GM12891 (cell line): ENCODE measurements around the gene SLC16A8.

ENCODE experiments used
- DNase-seq: peaks from one replicate; pipeline ENCODE4 v3.0.0; 2011; ENCODE audit warnings: low spot score; ENCODE audit not compliant: insufficient read length
- FAIRE-seq: peaks from 2 replicates; lab custom pipeline; 2011; peaks lifted over from hg19 to GRCh38; lab: Jason Lieb, UNC
- PAX5 ChIP-seq: IDR thresholded peaks from 2 replicates; pipeline ENCODE4 v1.6.1; 2011; ENCODE audit warnings: low read length, moderate library complexity, mild to moderate bottlenecking; ENCODE audit not compliant: insufficient read depth, severe bottlenecking
- POLR2A ChIP-seq: IDR thresholded peaks from 2 replicates; pipeline ENCODE4 v1.6.1; 2011; ENCODE audit warnings: low read depth, low read length, control low read depth
- POLR2AphosphoS5 ChIP-seq: IDR thresholded peaks from 2 replicates; pipeline ENCODE4 v1.6.1; 2011; ENCODE audit warnings: low read depth, low read length, control low read depth
- POU2F2 ChIP-seq: IDR thresholded peaks from 2 replicates; pipeline ENCODE4 v1.6.1; 2011; ENCODE audit warnings: low read depth, mild to moderate bottlenecking, control low read depth, low read length, moderate library complexity
- SPI1 ChIP-seq: IDR thresholded peaks from 2 replicates; pipeline ENCODE4 v1.6.1; 2011; ENCODE audit warnings: low read depth, low read length, control low read depth
- TAF1 ChIP-seq: IDR thresholded peaks from 2 replicates; pipeline ENCODE4 v1.6.1; 2011; ENCODE audit warnings: low read depth, low read length, control low read depth

The SLC16A8 gene

DNA sequence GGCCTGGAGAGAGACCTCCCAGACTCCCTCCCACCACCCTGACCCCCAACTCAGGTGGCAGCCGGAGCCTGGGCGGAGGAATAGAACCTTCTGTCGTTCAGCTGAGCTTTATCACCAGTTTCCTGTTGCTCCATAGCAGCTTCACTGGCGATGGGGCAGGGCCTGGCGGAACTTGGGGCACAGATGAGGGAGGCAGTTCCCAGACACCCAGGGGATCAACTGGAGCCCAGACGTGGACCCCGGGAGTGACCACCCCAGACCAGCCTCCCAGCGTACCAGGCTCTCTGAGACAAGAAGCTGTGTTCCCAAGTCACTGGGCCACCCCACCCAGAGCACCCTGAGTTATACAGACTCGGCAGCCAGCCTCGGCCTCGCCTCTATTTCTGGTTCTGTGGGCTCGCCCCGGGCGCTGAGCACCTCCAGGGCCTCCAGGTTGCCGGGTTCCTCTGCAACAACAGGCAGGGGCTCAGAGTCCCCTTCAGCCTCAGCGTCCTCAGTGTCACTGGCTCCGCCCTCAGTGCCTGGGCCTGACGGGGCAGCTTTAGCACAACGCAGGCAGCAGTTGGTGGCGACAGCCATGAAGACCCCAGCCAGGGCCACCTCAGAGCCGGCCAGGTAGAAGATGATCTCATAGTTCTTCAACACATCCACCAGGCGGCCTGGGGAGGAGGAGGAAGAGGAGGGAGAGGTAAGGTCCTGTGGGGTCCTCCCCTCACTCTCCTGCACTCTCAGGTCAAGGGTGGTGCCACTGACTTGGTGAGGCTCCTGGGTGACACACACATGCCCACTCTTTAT is 5.7 kb downstream of the SLC16A8 start:
- TF ChIP-seq SPI1, result no peak
- no peak for FAIRE-seq
- no peak for DNase-seq

DNA sequence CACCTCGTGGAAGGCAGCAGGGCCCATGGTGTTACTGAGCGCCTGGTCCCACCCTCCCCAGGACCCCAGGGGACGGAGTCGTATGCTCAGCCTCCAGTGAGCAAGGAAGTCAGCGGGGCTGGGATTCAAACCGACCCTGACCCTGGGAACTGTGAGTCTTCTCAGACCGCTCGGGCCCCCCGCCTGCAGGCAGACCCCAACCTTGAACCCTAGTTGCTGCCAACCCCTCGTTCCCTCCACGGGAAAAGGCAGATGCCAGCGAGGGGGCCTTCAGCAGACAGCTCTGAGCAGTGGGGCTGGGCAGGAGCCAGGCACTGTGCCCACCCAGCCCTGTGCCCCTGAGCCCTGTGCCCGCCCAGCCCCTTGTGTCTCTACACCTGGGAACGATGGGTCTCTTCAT is 6.4 kb downstream of the SLC16A8 start:
- TF ChIP-seq PAX5 (no peak), SPI1 (no peak), TAF1 (no peak), POU2F2 (no peak), POLR2A (no peak), POLR2AphosphoS5 (no peak)
- DNase-seq, result no peak
- no peak for FAIRE-seq

DNA sequence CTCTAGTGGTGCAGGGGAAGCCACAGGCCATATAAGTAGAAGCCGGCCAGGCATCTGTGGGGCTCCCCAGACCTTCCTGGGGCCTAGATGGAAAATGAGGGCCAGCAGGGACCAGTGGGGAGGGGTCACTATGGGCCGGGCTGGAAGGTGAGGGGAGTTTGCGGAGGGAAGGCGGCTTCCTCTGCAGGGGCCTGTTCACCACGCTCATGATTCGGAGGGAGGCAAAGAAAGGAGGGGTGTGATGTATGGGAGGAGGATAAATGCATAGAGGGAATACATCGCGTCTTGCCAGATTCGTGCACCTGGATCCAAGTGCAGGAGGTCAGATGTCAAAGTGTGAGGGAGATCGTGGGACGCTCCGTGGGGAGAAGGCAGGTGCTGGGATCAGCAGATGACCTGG is 6.9 kb downstream of the SLC16A8 start:
- FAIRE-seq, result no peak
- TF ChIP-seq TAF1 (no peak), POLR2A (no peak), POU2F2 (no peak), PAX5 (no peak), POLR2AphosphoS5 (no peak), SPI1 (no peak)

DNA sequence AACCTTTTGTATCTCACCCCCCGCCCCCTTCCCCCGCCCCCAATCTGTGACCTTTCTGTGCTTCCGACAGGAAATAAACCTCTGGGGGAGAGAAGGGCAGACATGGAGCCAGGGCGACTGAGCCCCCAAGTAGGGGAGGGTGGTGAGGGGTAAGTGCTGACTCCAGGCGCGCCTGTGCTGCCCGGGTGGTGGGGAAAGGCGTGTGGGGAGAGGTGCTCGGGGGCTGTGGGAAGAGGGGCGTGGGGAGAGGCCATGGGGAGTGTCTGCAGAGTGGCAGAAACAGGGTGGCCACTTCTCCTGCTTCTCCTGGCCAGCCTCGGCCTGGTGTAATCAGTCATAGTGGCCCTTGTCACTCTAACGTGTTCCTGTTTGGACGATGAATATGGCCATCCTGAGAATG is 8.0 kb downstream of the SLC16A8 start:
- TF ChIP-seq TAF1 (no peak), POLR2A (no peak), POLR2AphosphoS5 (no peak), SPI1 (no peak), POU2F2 (no peak), PAX5 (no peak)
- DNase-seq, result no peak
- no peak for FAIRE-seq

More for the DNA sequence above, 6.9 kb downstream of the SLC16A8 start:
- no peak for DNase-seq

DNA sequence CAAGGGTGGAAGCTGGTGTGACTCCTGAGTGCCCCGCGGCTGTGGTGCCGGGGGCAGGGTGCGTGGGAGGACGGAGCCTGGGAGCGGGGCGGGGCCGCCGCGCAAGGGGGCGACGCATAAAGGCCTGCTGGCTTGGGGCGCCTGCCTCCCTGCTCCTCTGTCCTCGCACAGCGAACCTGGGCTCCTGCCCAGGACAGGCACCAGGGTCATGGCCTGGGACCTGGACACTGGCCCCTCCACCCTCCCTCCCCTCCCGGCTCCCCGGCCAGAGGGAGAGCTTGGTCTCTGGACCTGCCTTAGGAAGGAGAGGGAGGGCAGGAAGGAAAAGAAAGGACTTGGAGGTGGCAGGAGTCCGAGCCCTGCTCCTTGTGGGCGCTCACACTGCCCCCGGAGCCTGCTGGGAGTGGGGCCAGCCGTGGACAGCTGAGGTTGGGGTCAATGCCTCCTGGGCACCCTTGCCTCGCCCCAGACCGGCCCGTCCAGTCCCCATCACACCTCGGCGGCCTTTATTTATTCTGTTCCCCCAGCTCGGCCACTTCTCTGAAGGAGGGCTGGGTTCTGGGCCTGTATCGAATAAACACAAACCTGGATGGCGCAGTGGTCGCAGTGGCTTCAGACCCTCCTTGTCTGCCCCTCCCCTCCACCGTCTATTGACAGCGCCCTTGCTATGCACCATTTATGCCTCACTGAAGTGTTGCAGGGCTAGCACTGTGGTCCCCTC is 8.7 kb downstream of the SLC16A8 start:
- no peak for TF ChIP-seq TAF1
- TF ChIP-seq POU2F2, result no peak
- TF ChIP-seq POLR2A, result no peak
- no peak for TF ChIP-seq SPI1
- FAIRE-seq (no peak), DNase-seq (no peak)

DNA sequence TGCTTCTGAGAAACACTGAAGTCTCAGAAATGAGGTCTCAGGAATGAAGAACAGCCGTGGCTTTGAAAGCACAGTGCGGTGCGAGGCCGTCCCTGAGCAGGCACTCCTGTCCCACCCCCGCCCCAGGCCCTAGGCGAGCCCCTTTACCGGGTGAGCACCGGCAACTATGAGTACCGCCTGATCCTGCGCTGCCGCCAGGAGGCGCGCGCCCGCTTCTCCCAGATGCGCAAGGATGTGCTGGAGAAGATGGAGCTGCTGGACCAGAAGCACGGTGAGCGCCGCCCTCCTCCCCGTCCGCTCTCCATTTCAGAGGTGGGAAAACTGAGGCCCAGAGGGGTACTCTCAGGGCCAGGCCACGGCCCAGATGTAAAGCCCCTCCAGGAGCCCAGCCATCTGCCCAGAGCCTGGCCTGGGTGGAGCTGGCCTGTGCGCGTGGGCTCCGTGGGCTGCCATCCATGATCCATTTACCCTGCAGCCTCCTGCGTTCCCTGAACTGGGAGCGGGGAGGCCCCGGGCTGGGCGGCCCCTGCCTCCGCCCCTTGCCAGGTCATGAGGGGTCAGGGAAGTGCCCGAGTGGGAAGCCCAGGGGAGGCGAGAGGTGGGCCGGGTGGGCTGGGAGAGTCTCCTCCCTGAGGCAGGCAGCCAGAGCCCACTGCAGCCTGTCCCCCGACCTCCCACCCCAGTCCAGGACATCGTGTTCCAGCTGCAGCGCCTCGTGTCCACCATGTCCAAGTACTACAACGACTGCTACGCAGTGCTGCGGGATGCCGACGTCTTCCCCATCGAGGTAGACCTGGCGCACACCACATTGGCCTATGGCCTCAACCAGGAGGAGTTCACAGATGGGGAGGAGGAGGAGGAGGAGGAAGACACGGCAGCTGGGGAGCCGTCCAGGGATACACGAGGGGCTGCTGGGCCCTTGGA is 9.5 kb downstream of the SLC16A8 start:
- FAIRE-seq, result no peak
- TF ChIP-seq POLR2AphosphoS5, result no peak
- TF ChIP-seq POLR2A, result no peak
- TF ChIP-seq TAF1, result no peak
- TF ChIP-seq POU2F2, result no peak
- TF ChIP-seq SPI1, result no peak
- TF ChIP-seq PAX5, result no peak
- DNase-seq, result no peak

DNA sequence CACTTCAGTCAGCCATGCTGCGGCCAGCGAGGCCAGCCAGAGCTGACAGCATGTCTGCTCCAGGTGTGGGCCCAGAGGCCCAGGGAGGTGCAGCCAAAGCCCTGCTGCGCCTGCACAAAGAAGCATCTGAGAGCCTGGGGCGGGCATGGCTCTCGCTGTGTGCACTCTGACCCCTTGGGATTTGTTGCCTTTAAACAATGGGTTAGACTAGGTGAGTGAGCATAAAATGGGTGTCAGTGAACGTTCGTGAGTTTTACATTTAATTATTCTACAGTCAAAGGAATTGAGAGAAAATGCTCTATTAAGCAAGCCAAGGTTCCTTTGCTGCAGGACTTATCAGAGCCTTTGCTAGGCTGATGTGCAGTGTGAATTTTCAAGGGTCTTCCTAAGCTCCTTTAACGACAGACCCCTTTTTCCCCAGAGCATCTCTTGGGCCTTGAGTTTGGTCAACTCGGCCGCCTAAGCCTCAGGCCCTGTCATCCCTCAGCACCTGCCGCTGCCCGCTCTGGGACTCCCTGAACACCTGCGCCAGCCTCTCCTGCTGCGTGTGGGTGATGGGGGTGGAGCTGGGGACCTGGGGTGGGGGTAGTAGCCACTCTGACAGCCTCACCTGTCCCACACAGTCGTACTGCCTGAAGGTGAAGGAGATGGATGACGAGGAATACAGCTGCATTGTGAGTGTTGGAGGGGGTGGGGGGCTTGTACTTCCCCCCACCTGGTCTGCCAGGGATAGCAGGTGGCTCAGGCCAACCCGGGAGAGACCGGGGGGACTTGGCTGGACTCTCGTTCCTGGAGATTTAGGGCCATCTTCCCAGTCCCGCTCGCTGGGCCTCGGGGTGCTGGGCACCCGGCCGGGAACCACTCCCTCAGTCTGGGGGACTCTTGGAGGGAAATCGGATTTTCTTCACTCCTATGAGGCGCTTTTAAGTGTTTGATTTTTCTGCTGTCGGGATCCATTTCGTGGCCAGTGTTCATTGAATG is 10.5 kb downstream of the SLC16A8 start:
- TF ChIP-seq POU2F2 (no peak), SPI1 (no peak), PAX5 (no peak), POLR2A (no peak), POLR2AphosphoS5 (no peak), TAF1 (no peak)
- DNase-seq (no peak), FAIRE-seq (no peak)

DNA sequence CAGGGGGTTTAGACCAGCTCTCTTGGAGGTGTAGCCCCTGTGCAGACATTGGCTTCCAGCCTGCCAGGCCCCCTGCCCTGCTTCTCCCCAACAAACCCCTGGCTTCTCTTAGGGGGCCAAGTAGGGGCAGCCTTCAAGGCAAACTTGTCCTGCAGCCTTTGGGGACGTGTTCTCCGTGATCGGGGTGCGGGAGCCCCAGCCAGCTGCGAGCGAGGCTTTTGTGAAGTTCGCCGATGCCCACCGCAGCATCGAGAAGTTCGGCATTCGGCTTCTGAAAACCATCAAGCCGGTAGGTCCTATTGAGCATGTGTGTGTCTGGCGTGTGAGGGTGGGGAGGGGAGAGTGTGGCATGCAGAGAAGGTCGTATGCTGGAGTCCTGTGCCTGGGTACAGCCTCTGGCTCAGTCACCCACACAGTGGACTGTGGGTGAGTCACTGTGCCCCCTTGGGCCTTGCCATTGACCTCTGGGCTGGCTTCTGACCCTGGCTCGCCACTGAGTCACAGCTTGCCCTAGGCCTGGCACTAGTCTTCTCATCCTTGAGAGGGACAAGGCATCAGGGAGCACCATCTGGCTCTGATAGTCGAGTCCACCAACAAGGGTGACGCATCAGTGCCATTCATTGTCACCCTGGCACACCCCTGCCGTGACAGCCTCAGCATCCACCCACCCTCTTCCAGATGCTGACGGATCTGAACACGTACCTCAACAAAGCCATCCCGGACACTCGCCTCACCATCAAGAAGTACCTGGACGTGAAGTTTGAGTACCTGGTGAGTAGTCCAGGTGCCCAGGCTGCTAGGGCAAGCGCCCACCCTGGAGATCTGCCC is 11.4 kb downstream of the SLC16A8 start:
- DNase-seq, result no peak
- peak; percentile 66 for FAIRE-seq
- no peak for TF ChIP-seq POLR2A
- no peak for TF ChIP-seq POLR2AphosphoS5
- TF ChIP-seq PAX5, result no peak
- no peak for TF ChIP-seq SPI1
- TF ChIP-seq TAF1, result no peak
- TF ChIP-seq POU2F2, result no peak
